ENCODE data around the gene NFATC3. TPM values are rescaled to one million over a fixed set of nuclear protein-coding genes. Genes with fewer than 3 reads are reported as not detected.

NFATC3 gene
- total RNA-seq, 2 experiments from 2014 or later: 84.8 to 94.4 TPM

- peak; percentile 8 for ATAC-seq (ENCODE audit: poor library complexity)
- POLR2A ChIA-PET: interaction anchor here (0.6 to 3.2 kb wide), 8 partner anchors 8 to 298 kb away, joined by 3 to 10 read pairs (median 5); partner anchors contain the start of genes NFATC3, PRMT7, SLC7A6 and SLC7A6OS
- Histone ChIP-seq H3K27ac (ENCODE audit: low read depth in 1 of 2, low read length in 2 of 2) (peak overlapping the region; percentile 9 to 53), H3K36me3 (ENCODE audit: insufficient read depth, low read length) (peaks cover 3% of the 10 kb centered on the region), H3K27me3 (ENCODE audit: control insufficient read depth in 1 of 2, insufficient read depth in 2 of 2, low read length in 2 of 2) (no peaks in the 10 kb centered on the region), H3K9me3 (ENCODE audit: control insufficient read depth in 1 of 2, insufficient read depth in 1 of 2, low read length in 2 of 2) (peaks cover 0 to 9% of the 10 kb centered on the region in 2 experiments), H3K4me1 (ENCODE audit: insufficient read depth, low read length) (peaks cover 41% of the 10 kb centered on the region), H3K4me3 (ENCODE audit: low read length) (peak overlapping the region; percentile 66)
- no peaks in the 10 kb centered on the region for H3K9me3 Mint-ChIP-seq
- intact Hi-C loops (cut with DNase I, micrococcal nuclease): loop anchor here in 1 of 2 experiments (5.0 to 10.0 kb wide), 3 partner anchors 161 to 949 kb away; partner anchors contain the start of genes RANBP10, SNTB2 and TSNAXIP1
- H3K36me3 Mint-ChIP-seq (ENCODE audit: low read depth): no peaks in the 10 kb centered on the region
- CTCF ChIA-PET: interaction anchor here (1.1 to 1.9 kb wide), 3 partner anchors 25 to 142 kb away, joined by 3 to 6 read pairs (median 3); no protein-coding TSS in a partner anchor
- TF ChIP-seq, protein P1, sequence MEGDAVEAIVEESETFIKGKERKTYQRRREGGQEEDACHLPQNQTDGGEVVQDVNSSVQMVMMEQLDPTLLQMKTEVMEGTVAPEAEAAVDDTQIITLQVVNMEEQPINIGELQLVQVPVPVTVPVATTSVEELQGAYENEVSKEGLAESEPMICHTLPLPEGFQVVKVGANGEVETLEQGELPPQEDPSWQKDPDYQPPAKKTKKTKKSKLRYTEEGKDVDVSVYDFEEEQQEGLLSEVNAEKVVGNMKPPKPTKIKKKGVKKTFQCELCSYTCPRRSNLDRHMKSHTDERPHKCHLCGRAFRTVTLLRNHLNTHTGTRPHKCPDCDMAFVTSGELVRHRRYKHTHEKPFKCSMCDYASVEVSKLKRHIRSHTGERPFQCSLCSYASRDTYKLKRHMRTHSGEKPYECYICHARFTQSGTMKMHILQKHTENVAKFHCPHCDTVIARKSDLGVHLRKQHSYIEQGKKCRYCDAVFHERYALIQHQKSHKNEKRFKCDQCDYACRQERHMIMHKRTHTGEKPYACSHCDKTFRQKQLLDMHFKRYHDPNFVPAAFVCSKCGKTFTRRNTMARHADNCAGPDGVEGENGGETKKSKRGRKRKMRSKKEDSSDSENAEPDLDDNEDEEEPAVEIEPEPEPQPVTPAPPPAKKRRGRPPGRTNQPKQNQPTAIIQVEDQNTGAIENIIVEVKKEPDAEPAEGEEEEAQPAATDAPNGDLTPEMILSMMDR (IDR thresholded peaks at IDR 0.05): no peak
- H3K4me3 Mint-ChIP-seq: peak overlapping the region; percentile 95
- H3K27ac Mint-ChIP-seq: peak overlapping the region; percentile 77
- H3K27me3 Mint-ChIP-seq: no peaks in the 10 kb centered on the region
- peak in 7 of 14 experiments; percentile 26 to 81 (median 48) for DNase-seq
- H3K4me1 Mint-ChIP-seq (ENCODE audit: low read depth): peaks cover 35% of the 10 kb centered on the region
These were observed 151.1 kb downstream of the NFATC3 start for GRCh38 chr16:68236137-68236825.

- CTCF ChIA-PET: interaction anchor here (1.1 to 2.7 kb wide), 4 partner anchors 25 to 143 kb away, joined by 3 to 16 read pairs (median 4); no protein-coding TSS in a partner anchor
- ATAC-seq (ENCODE audit: poor library complexity): no peak
These were observed 151.7 kb downstream of the NFATC3 start for GRCh38 chr16:68236826-68237242.

More at GRCh38 chr16:68236826-68237242, 151.7 kb downstream of the NFATC3 start:
- Histone ChIP-seq H3K4me1 (ENCODE audit: insufficient read depth, low read length) (peaks cover 41% of the 10 kb centered on the region), H3K4me3 (ENCODE audit: low read length) (peak overlapping the region; percentile 66), H3K36me3 (ENCODE audit: insufficient read depth, low read length) (no peaks in the 10 kb centered on the region), H3K9me3 (ENCODE audit: control insufficient read depth in 1 of 2, insufficient read depth in 1 of 2, low read length in 2 of 2) (peaks cover 0 to 9% of the 10 kb centered on the region in 2 experiments), H3K27ac (ENCODE audit: low read depth in 1 of 2, low read length in 2 of 2) (peak overlapping the region in 1 of 2 donors; percentile 9), H3K27me3 (ENCODE audit: control insufficient read depth in 1 of 2, insufficient read depth in 2 of 2, low read length in 2 of 2) (no peaks in the 10 kb centered on the region)
- Mint-ChIP-seq H3K27ac (peak overlapping the region; percentile 77), H3K4me3 (peak overlapping the region; percentile 95), H3K36me3 (ENCODE audit: low read depth) (no peaks in the 10 kb centered on the region), H3K9me3 (no peaks in the 10 kb centered on the region), H3K27me3 (no peaks in the 10 kb centered on the region), H3K4me1 (ENCODE audit: low read depth) (peaks cover 35% of the 10 kb centered on the region)
- DNase-seq: peak in 3 of 14 experiments; percentile 24 to 54 (median 41)
- POLR2A ChIA-PET: interaction anchor here (1.0 to 3.2 kb wide), 11 partner anchors 8 to 196 kb away, joined by 3 to 10 read pairs (median 5); partner anchors contain the start of genes NFATC3, PRMT7, SLC7A6 and SLC7A6OS
- TF ChIP-seq, protein P1 (IDR thresholded peaks at IDR 0.05): no peak
- intact Hi-C loops (cut with DNase I, micrococcal nuclease): loop anchor here in 1 of 2 experiments (5.0 to 10.0 kb wide), 3 partner anchors 162 to 948 kb away; partner anchors contain the start of genes RANBP10, SNTB2 and TSNAXIP1
